HUDEP-2 (cell line): Measurements from ENCODE around the gene PSMB7.

Experiments
- DNase-seq, 76 experiments: peaks; one replicate each; lab custom pipeline; 2025; ENCODE audit not compliant: unreplicated experiment in 76 of 76; lab: John Stamatoyannopoulos, UW

The PSMB7 gene

DNA sequence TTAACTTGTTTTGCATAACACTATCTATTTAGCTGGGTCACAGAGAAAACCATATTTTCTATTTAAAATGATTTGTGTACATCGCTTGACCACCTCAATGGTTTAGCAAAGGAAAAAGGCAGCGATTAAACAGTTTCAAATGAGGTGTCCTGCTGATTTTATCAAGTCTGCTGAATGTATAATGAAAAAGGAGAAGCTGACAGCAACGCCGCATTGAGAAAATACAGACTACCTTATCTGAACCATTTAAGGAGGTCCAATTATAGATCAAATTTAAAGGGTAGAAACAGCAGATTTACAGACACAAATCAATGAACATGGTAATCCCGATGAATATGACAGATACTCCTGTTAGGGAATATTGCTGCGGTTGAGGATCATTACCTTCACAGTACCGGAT, 29.6 kb downstream of the PSMB7 start:
- no peak for DNase-seq

DNA sequence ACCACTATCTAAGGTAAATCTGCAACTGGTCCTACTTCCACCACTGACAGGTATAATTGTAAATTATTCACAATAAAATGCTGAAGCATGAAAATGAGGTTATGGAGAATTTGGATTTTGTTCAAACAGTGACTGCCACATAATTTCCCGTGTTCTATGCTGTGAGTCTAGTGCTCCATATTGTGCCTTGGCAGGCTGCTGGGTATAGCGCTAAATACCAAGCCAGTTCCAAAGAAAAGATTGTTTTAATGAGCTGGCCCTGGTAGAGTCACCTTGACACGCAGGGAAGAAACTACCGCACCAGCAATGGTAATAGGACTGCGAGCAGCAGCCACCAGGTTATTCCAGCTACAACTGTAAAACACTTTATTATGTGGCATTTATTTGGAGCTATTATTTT, 30.4 kb downstream of the PSMB7 start:
- DNase-seq, result no peak

GRCh38 chr9:124384210-124384609, 31.0 kb downstream of the PSMB7 start:
- DNase-seq, result no peak

DNA sequence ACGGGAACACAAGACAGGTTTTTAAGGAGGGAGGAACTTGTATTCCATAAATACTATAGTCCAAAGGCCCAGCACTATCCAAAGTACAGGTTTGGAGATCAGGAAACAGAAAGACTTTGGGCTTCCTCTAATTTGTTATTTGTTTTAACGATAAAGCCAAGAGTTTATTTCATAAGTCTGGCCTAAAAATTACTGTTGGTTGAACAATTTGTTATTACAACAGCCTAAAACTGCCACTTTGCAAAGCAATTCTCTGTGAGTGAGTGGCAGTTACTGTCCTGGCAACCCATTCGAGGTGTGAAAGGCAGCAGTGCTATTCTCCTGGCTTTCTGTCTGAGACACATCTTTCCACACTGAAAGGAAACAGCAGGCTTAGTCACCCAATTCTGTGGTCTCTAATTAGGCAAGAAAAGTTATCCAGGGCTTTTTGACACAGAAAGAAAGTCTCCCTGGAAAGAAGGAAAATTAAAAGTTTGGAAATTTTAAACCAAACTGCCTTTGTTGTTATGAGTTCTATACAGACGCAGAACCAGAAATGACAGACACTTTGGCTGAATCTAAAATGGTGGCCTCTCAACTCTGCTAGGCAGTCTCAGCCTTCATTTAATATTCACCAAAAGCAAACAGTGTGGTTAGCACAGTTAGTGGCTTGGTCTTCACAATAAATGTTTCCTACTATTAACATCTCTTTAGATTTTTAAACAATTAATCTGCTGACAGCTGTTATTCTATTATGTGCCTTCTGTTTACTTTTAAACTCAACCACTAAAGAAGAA, 33.9 kb downstream of the PSMB7 start:
- no peak for DNase-seq

DNA sequence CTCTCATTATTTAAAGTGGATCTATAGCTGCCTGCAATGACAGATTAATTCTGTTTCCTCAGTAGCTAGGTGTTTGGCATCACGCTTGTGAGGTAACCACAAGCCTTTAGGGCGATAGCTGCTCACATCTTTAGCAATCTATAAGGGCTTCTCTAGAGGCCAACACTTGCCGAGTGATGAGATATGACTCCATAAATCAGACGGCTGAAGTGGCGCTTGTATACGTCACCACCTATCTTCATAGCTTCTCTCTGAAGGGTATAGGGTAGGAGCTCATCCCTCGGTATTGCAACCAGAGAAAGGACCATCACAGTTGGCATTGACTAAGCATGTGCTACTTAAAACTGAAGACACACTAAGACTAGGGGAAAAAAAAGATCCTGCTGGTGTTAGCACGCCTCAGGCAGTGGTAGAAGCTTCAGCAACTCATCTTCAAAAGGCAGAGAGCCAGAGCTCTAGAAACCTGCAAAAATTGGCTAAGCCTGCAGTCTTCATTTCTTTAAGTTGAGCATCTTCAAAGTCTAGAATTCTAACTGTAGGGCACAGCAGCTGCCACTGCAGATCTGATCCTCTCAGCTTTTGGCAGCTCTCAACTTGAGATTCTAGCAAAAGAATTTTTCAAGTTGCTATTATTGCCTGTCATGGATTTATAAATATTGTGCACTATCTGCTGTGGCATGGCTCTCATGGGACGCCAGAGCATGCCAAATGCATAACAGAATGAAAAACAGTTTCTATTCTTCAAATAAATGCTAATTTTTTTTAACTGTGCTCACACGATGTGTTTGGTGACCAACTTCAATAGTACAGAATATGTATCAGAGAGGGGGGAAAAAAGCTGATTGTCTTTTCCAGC, 37.5 kb downstream of the PSMB7 start:
- DNase-seq, result no peak

DNA sequence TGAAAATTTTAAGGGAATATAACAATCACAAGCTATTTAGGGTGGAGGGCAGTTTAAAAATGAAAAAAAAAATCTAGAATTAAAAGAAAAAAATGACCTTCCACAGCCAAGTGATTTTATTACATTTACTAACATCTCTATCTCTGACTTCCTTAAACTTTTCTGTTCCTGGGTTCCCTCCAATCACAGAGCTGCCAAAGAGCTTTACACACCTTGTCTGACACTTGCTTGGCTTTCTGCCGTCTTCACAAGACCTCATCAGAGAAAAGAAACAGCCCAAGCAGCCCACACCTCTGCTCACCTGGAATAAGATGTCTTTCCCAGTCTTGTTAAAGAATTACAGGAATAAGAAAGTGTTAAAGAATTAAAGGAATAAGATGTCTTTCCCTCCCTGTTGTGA, 38.9 kb downstream of the PSMB7 start:
- DNase-seq, result no peak

DNA sequence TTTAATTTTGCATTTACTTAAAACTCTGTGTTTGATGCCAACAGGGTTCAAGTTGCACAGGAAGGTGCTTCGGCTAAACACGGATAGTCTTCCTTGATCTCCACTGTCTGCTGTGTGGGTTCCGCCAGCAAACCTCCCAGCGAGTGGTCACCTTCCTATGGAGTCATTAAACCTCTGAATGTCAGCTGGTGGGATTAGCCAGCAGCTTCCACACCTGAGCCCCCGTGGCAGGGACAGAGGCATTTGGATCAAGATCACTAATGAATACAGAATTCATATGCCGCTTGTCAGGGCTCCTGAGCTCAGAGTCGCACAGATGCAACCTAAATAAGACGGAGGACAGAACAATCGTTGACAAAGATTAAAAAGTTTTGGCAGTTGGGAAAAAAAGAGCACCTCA, 39.5 kb downstream of the PSMB7 start:
- DNase-seq, result no peak

DNA sequence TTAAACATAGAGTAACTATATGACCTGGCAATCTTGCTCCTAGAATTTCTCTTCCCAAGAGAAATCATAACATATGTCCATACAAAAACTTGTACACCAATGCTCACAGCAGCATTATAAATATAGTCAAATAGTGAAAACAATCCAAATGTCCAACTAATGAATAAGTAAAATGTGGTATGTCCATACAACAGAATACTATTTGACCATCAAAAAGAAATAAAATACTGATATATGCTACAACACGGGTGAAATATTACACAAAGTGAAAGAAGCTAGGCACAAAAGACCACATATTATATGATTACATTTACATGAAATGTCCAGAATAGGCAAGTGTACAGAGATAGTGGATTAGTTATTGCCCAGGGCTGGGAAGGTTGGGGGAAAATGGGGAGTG, 41.4 kb downstream of the PSMB7 start:
- no peak for DNase-seq

GRCh38 chr9:124373386-124373785, 41.9 kb downstream of the PSMB7 start:
- DNase-seq, result no peak

- DNase-seq, result no peak
These were observed 43.2 kb downstream of the PSMB7 start for GRCh38 chr9:124372038-124372437.

DNA sequence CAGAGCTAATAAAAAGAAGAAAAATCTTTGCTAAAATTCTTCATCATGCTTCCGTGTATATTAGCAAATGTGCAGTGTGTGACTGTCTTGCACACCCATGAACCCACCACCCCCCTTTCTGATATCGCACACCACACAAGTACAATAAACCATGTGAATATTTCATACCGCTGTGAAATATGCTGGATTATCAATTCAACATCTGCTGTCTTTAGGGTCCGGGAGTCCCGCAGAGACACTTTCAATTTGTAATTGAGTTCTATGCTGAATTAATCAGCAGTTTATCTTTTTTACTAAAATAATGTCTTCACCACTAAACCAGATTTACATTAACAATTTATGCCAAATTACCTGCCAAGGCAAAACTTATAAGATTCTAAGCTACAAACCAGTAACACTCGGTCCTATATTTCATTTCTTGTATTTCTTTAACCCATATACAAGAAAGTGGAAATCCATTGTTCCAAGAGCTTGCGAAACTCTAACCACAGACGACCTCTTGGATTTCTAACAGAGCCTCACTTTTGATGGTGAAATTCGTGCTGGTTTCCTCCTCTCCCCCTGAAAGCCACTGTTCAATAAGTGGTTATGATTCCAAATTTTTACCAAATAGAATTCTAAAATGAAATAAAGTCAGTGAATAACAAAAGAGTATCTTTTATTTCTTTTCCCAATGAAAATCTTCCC, 44.2 kb downstream of the PSMB7 start:
- DNase-seq, result no peak

DNA sequence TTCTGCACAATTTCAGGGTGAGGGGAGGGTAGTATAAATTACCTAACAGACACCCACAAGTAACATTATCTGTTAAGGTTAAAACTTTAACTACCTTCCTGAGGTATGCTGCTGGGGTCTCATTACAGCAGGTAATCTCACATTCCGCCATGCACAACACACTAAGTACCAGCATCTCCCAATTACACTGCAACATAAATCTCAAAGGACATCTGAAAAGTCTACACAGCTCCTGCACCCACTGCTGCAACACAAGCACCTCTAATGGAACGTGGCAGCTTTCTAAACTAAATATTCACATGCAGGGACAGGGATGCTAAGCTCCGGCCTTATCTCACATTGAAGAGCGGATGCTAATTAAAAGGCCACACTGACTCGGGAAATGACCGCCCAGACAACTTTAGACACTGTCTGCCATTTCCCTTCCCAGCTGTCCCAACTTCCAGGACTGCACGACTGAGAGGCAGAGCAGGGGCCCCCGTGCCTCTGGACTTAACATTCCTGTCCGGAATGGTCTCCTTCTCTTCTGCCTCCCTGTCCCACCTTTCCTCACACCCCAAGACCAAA, 45.9 kb downstream of the PSMB7 start:
- no peak for DNase-seq

DNA sequence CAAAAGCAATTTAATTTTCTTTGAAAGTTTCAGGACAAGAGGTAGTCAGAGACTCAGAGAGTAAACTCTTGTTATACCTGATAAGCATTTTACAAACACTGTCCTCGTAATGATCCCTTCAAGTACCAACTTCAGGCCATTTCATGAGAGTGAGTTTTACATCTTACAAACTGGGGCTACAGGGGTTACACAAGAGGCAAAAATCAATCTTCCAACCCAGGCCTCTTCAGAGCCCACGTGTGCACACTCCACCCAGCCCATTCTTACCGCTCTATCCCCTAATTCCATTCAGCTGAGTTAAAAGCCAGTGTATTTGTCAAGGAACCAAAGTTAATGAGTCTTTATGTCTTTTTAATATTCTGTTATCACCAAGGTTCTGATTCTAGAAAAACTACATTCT, 46.5 kb downstream of the PSMB7 start:
- DNase-seq, result no peak

- DNase-seq, result peak in 1 of 76 experiments; percentile 3
These were observed 48.6 kb downstream of the PSMB7 start for GRCh38 chr9:124366476-124367220.

DNA sequence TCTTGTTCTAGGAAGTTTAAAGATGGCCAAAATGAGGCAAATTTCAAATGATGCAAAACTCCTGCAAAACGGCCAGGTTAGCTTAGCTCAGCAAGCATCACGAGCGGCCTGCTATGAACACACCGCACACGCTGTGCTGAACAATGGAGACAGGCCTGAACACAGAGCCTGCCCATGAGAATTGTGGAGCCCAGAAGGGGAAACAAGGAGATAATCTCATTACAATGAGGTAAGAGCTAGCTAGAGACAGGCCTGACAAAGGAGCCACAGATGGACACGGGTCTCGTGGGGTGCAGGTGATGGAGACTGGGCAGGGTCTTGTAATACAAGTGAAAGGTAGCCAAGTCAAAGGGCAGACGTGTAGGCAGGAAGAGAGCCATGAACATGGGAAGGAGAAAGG, 50.2 kb downstream of the PSMB7 start:
- DNase-seq, result no peak

DNA sequence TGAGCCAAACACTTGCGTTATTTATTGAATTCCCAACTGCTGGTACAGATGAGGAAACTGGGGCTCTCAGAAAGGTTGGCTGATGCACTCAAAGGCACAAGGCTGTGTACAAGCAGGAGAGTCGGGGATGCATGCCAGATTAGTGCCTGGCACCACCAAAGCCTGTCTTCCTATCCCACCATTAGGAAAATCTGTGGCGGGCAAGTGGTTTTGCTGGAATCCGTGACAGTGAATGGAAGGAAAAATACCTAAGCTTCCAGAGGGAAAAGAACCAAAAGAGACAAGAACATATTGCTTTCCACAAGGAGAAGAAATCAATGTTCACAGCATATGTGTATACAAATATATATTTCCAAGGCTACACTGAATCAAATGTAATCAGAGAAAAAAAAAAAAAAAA, 51.1 kb downstream of the PSMB7 start:
- no peak for DNase-seq

DNA sequence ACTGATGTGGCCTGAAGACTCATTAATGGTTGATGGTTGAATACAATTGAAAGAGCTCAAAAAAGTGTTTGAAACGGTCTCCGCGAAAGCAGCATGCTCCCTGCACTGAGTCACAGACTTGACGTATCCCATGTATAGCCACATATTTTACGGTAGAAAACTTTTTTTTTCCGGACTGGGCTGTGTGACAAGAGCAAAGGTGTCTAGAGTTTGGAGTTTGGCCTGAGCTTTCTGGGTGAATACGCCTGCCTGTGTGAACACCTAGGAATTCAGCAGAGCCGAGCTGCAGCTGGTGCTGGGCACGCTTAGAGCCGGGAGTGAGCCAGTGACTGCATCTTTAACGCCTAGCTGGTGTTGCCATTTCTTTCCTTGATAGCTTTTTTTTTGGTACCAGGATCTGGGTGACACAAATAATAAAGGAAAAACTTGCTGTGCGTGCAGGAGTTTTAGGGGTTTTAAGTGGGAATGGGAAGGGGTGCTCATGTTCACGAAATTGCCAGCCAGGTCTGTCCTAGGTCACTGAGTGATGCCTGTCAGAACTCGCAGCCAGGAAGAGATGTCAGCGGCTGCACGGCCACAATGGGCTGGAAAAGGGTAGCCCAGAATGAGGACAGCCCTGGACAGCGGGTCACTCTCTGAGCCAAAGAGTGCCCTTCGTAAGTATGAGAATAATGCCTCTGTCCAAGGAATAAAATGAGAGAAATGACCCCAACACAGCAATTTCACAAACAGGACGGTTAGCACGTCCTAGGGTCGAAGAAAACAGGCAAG, 51.7 kb downstream of the PSMB7 start:
- no peak for DNase-seq

- no peak for DNase-seq
These were observed 54.1 kb downstream of the PSMB7 start for GRCh38 chr9:124361128-124361527.

GRCh38 chr9:124359855-124360678, 55.2 kb downstream of the PSMB7 start:
- DNase-seq, result no peak
